Osteoblast (primary cell): Measurements from ENCODE around the gene CDS1. TPM values are rescaled to one million over a fixed set of nuclear protein-coding genes. Genes with fewer than 3 reads are reported as not detected.

Experiments
- DNase-seq: peaks from one replicate; pipeline ENCODE4 v3.0.0; 2011; ENCODE audit warnings: low spot score, mixed read lengths; ENCODE audit not compliant: insufficient read length; ENCODE audit errors: missing footprints
- H2AFZ ChIP-seq: 2 replicates; pipeline ENCODE4 v1.6.0; 2011; ENCODE audit warnings: mild to moderate bottlenecking, low read length
- H3K27ac ChIP-seq: 2 replicates; pipeline ENCODE4 v1.5.1; 2011; ENCODE audit warnings: mild to moderate bottlenecking, low read depth, low read length, moderate library complexity
- H3K27me3 ChIP-seq: 2 replicates; pipeline ENCODE4 v1.6.0; 2012; ENCODE audit warnings: mild to moderate bottlenecking, control low read depth, inconsistent platforms, low read length, moderate library complexity; ENCODE audit not compliant: insufficient read depth
- H3K36me3 ChIP-seq: 2 replicates; pipeline ENCODE4 v1.5.1; 2011; ENCODE audit warnings: mild to moderate bottlenecking, low read length, control low read depth, moderate library complexity; ENCODE audit not compliant: insufficient read depth
- H3K4me1 ChIP-seq: 2 replicates; pipeline ENCODE4 v1.5.1; 2011; ENCODE audit warnings: mild to moderate bottlenecking, low read length, control low read depth, moderate library complexity; ENCODE audit not compliant: insufficient read depth
- H3K4me2 ChIP-seq: 2 replicates; pipeline ENCODE4 v1.6.0; 2011; ENCODE audit warnings: mild to moderate bottlenecking, low read length; ENCODE audit not compliant: insufficient read depth
- H3K4me3 ChIP-seq: fragments of 200-600 bp; sonication (generic); 3 replicates; pipeline ENCODE4 v1.5.1; 2012; ENCODE audit warnings: mild to moderate bottlenecking, low read length, inconsistent platforms; ENCODE audit not compliant: insufficient read depth
- H3K79me2 ChIP-seq: 2 replicates; pipeline ENCODE4 v1.6.0; 2012; ENCODE audit warnings: mild to moderate bottlenecking, low read length, control low read depth, inconsistent platforms; ENCODE audit not compliant: insufficient read depth
- H3K9me3 ChIP-seq: 2 replicates; pipeline ENCODE4 v1.5.1; 2011; ENCODE audit warnings: low read depth, low read length, control low read depth
- H4K20me1 ChIP-seq: 2 replicates; pipeline ENCODE4 v1.6.0; 2012; ENCODE audit warnings: mild to moderate bottlenecking, low read length, control low read depth; ENCODE audit not compliant: insufficient read depth
- total RNA-seq: library from RNA; depleted of rRNA; stranded (reverse); fragments of >200 nt; gene quantifications from 2 replicates; pipeline ENCODE4 v1.2.3, GENCODE V29; 2012
- TF ChIP-seq, protein P1 (sequence below): IDR thresholded peaks from 2 replicates; pipeline ENCODE4 v1.5.1; 2011; ENCODE audit warnings: mild to moderate bottlenecking, low read depth, low read length, moderate library complexity; ENCODE audit errors: extremely low read depth

CDS1 gene
- total RNA-seq, 1 donor, result under 0.01 TPM

DNA sequence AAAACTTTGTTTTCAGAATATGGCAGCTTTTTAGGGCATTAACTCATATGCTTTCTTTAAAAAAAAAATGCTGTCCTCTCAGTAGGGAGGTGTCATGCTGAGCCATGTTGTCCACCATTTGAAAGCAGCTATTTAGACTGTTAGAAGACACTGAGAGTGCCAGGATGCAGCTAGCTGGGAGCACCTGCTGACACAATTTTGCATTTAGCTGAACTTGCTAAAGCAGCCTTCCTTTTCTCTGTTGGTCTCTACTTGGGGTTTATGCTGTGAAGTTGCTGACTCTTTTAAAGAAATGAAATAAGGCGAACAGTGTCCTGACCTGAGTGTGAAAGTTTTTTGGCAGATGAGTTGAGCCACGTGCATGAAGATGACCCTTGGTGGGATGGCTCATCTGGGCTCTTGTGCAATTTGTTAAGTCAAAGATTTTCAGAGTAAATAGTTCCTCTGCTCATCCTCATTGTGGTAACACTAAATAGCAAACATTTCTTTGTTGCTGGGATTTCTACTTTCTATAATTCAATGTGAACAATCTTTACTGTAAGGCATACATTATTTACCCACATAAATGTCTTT lies 64.5 kb downstream of the CDS1 start:
- Histone ChIP-seq H3K27ac (no peak overlapping the region), H3K4me3 (no peak overlapping the region), H3K4me2 (no peak overlapping the region), H3K36me3 (no peaks in the 10 kb centered on the region), H3K9me3 (no peaks in the 10 kb centered on the region), H3K79me2 (no peaks in the 10 kb centered on the region), H2AFZ (no peak overlapping the region), H3K27me3 (no peaks in the 10 kb centered on the region), H3K4me1 (no peaks in the 10 kb centered on the region), H4K20me1 (no peaks in the 10 kb centered on the region)
- no peak for DNase-seq
- TF ChIP-seq, protein P1, sequence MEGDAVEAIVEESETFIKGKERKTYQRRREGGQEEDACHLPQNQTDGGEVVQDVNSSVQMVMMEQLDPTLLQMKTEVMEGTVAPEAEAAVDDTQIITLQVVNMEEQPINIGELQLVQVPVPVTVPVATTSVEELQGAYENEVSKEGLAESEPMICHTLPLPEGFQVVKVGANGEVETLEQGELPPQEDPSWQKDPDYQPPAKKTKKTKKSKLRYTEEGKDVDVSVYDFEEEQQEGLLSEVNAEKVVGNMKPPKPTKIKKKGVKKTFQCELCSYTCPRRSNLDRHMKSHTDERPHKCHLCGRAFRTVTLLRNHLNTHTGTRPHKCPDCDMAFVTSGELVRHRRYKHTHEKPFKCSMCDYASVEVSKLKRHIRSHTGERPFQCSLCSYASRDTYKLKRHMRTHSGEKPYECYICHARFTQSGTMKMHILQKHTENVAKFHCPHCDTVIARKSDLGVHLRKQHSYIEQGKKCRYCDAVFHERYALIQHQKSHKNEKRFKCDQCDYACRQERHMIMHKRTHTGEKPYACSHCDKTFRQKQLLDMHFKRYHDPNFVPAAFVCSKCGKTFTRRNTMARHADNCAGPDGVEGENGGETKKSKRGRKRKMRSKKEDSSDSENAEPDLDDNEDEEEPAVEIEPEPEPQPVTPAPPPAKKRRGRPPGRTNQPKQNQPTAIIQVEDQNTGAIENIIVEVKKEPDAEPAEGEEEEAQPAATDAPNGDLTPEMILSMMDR, result no peak

DNA sequence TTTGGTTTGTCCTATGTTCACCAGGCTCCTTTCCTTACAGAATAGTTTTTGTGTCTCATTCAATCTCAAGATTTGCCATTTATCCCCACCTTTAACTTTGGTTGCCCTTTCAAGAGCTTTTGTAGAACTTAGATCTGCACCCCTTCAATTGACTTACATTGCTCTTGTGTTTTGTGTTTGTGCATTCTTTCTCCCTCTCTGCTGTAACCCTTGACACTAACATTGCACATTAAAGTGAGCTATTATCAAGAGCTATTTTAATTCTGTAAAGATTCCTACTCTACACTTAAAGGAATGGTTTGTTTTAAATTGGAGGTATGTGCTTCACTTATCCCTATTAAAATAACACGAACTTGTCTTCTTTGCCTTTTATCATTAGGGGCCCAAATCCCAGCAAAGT lies 65.3 kb downstream of the CDS1 start:
- H3K4me2 ChIP-seq, result no peak overlapping the region
- no peaks in the 10 kb centered on the region for H4K20me1 ChIP-seq
- no peaks in the 10 kb centered on the region for H3K4me1 ChIP-seq
- H3K9me3 ChIP-seq, result no peaks in the 10 kb centered on the region
- no peaks in the 10 kb centered on the region for H3K27me3 ChIP-seq
- H3K36me3 ChIP-seq, result no peaks in the 10 kb centered on the region
- no peak overlapping the region for H3K4me3 ChIP-seq
- no peaks in the 10 kb centered on the region for H3K79me2 ChIP-seq
- DNase-seq, result no peak
- no peak overlapping the region for H2AFZ ChIP-seq
- TF ChIP-seq, protein P1, result no peak
- H3K27ac ChIP-seq, result no peak overlapping the region

GRCh38 chr4:84648863-84649647 lies 66.1 kb downstream of the CDS1 start:
- DNase-seq, result no peak
- Histone ChIP-seq H2AFZ (no peak overlapping the region), H3K4me1 (no peaks in the 10 kb centered on the region), H3K36me3 (no peaks in the 10 kb centered on the region), H3K27me3 (no peaks in the 10 kb centered on the region), H3K9me3 (no peaks in the 10 kb centered on the region), H3K79me2 (no peaks in the 10 kb centered on the region), H3K27ac (no peak overlapping the region), H3K4me3 (no peak overlapping the region), H4K20me1 (no peaks in the 10 kb centered on the region), H3K4me2 (no peak overlapping the region)
- TF ChIP-seq, protein P1, result no peak

DNA sequence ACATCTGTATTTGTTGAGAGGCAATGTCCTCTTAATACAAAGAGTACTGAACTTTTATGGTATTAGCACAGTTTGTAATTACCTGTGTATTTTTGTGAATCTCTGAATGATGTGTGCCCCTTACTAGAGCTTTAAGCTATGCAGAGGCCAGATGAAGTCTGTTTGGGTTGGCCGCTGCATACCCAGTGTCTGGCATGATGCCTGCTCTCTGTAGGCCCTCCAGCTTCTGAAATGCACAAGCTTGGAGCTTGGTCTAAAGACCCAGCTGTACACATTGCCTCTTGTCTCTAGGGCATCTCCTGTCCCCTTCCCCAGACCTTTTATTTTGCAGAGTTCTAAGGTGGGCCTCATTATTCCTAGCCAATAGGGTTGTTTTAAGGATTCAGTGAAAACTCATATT lies 68.6 kb downstream of the CDS1 start:
- Histone ChIP-seq H3K9me3 (no peaks in the 10 kb centered on the region), H3K27ac (no peak overlapping the region), H3K4me1 (no peaks in the 10 kb centered on the region), H3K36me3 (no peaks in the 10 kb centered on the region), H3K4me2 (no peak overlapping the region), H2AFZ (no peak overlapping the region), H3K27me3 (no peaks in the 10 kb centered on the region), H3K4me3 (no peak overlapping the region), H4K20me1 (no peaks in the 10 kb centered on the region), H3K79me2 (no peaks in the 10 kb centered on the region)
- DNase-seq, result no peak
- TF ChIP-seq, protein P1, result no peak
